T follicular helper cell (primary cell): ENCODE results near the gene COL20A1.

Experiments used
- DNase-seq: peaks from one replicate; pipeline ENCODE4 v3.0.0-alpha.2; 2020; ENCODE audit warnings: low read depth

The COL20A1 gene

DNA sequence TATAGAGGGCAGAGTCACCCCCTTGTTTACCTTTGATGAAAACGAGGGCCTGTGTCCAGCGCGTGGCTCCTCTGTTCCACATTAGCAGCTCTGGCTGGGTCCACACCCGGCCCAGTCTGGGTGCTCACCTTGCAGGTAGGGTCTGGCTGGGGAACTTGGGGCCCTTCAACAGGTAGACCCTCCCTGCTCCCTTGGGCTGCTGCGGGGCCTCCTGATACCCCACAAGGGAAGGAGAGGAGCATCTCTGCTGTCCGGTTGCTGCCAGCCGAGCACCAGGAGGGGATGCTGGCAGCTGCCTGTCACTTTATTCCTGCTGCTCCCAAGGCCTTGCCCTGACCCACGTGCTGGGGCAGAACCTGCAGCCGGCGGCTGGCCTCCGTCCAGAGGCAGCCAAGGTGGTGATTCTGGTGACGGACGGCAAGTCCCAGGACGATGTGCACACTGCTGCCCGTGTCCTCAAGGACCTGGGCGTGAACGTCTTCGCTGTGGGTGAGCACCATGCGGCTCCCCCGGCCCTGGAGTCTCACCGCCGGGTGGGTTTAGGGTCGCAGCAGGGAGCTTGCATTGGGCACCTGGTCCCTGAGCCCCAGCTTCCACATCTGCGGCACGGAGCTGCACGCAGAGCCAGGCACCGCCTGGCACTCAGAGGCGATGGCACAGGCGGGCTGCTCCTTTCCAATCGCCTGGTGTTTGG is 15.4 kb downstream of the COL20A1 start:
- no peak for DNase-seq

DNA sequence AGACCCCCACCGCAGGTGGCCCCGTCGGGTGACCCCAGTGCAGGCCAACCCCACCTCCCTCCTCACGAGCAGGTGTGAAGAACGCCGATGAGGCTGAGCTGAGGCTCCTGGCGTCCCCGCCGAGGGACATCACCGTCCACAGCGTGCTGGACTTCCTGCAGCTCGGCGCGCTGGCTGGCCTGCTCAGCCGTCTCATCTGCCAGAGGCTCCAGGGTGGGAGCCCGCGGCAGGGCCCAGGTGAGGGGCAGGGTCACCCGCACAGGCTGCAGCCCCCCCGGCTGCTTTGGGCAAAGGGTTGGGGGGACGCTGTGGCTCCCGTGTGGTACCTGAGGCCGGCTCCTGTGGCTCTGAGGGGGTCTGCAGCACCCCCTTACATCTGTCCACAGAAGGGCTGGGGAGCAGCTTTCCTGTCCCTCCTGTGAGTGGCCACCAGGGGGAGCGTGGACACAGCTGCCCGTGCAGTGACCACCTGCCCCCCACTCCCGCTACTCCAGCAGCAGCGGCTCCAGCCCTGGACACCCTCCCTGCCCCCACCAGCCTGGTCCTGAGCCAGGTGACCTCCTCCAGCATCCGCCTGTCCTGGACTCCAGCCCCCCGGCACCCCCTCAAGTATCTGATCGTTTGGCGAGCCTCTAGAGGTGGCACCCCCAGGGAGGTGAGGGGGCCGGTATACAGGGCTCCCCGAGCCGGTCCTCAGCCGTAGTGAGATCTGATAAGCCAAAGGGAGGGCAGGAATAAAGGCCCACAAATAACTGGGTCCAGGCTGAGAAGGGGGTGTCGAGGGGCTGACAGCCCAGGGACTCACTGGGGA is 16.5 kb downstream of the COL20A1 start:
- no peak for DNase-seq

DNA sequence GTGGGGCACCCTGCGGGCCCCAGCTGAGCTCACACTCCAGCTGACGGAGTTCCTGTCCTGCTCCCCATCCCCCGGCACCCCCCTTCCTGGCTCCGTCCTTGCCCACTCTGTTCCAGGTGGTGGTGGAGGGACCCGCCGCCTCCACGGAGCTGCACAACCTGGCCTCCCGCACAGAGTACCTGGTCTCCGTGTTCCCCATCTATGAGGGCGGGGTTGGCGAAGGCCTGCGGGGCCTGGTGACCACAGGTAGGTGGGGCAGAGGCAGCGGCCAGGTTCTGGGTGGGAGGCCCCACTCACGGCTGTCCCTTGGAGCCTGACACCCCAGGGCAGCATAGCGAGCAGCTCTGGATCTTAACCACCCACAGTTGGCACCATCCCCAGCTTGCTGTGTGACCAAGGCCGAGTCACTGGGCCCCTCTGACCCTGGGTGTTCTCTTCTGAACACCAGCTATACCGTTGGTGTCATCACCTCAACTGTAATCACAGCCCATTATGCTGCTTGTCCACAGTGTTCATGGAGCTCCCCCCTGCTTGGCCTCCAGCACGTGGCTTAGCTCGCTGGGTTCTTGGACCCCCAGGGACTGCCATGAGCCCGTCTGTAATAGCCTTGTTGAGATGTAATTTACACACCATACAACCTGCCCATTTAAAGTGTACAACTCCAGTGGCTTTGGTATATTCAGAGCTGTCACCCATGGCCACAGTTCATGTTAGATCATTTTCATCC is 17.4 kb downstream of the COL20A1 start:
- DNase-seq, result no peak

DNA sequence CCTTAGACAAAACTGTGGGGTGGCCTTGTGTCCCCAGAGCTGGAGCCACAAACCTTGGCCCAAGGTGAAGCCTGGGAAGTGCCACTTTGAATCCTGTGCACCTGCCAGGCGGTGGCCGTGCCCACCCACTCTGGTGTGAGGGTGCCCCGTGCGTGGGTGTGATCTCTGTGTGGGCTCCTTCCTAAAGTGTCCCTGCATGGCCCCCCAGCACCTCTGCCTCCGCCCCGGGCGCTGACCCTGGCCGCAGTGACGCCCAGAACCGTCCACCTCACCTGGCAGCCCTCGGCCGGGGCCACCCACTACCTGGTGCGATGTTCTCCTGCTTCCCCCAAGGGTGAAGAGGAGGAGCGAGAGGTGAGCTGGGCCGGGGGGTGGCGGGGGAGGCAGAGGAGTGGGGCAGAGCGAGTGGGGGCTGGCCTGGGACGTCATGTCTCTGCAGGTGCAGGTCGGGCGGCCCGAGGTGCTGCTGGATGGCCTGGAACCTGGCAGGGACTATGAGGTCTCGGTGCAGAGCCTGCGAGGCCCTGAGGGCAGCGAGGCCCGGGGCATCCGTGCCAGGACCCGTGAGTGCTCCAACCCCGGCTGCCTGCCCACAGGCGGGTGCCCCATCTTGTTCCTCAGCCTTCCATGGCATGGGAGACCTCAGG is 18.3 kb downstream of the COL20A1 start:
- DNase-seq, result no peak

DNA sequence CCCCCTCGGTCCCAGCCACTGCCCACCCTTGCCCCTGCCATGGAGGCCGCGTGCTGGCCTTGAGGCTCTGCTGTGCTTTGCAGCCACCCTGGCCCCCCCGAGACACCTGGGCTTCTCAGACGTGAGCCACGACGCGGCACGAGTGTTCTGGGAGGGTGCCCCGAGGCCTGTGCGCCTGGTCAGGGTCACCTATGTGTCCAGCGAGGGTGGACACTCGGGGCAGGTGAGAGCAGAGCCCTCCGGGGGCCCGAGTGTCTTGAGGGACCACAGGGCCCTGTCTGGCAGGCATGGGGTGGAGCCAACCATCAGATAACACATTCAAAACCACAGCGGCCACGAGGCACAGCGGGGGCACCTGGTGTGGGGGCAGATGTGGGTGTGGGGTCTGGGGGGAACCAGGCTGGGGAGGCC is 18.9 kb downstream of the COL20A1 start:
- no peak for DNase-seq

DNA sequence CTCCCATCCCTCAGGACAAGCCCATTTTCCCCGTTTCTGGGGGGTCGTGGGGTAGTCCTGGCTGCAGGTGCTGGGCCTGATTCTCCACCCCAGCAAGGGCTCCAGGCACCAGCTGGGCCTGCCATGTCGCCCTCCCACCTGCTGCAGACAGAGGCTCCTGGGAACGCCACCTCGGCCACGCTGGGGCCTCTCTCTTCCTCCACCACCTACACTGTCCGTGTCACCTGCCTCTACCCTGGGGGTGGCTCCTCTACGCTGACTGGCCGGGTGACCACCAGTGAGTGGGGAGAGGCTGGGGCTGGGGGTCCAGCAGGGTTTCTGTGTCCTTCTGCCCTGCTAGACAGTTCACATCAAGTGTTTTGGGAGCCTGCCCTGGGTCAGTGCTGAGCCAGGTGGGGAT is 19.3 kb downstream of the COL20A1 start:
- no peak for DNase-seq

DNA sequence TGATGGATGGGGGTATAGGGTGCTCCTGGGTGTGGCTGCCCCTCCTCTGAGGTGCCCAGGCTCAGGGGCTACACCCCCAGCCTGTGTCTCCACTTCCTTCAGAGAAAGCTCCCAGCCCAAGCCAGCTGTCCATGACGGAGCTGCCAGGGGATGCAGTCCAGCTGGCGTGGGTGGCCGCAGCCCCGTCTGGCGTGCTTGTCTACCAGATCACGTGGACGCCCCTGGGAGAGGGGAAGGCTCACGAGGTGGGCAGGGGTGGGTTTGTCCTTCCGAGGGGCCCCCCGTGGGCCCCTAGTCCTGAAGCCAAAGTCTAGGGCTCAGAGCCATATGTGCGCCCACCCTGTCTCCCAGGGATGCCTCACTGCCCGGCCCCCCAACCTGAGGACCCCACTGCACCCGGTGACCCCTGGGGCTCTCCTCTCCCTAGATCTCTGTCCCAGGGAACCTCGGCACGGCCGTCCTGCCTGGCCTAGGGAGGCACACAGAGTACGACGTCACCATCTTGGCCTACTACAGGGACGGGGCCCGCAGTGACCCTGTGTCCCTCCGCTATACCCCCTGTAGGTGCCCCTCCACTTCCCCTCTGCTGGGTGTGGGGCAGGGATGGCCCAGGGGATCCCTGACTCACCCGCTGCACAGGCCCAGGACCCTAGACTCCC is 19.8 kb downstream of the COL20A1 start:
- DNase-seq, result no peak

DNA sequence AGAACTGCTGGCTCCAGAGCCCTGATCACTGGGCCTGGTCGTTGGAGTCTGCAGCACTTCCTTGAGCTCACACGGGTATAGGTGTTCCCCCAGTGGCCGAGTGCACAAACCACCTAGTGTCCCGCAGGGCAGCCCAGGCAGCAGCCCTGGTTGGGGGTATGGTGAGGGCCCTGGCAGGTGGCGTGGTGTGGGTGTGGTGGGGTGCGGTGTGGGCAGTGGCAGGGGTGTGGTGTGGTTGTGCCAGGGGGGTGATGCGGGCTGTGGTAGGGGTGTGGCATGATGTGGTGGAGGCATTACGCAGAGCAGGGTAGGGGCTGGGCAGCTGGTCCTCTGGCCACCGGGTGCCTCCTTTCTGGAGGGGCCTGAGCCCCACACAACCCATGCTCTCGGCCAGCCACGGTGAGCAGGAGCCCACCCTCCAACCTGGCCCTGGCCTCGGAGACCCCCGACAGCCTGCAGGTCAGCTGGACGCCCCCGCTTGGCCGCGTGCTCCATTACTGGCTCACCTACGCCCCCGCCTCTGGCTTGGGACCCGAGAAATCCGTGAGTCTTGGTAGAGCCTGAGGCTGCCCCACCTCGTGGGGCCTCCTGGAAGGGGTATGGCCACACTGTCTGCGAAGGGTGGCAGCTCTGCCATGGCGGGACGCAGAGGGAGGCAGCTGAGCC is 20.5 kb downstream of the COL20A1 start:
- no peak for DNase-seq

DNA sequence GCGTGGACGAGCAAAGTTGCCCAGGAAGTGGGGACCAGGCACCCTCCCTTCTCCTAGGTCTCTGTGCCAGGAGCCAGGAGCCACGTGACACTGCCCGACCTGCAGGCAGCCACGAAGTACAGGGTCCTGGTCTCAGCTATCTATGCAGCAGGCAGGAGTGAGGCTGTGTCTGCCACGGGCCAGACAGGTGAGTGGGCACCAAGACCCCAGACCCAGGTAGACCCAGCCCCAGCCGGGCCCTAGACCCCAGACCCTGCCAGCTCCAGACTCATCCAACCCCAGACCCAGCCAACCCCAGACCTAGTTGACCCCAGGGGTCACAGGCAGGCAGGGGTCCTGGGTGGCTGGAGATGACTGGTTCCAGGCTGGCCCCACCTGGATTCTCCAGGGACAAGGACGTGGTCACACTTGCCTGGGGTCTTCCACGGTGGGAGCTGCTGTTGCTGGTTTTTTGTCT is 21.1 kb downstream of the COL20A1 start:
- no peak for DNase-seq

DNA sequence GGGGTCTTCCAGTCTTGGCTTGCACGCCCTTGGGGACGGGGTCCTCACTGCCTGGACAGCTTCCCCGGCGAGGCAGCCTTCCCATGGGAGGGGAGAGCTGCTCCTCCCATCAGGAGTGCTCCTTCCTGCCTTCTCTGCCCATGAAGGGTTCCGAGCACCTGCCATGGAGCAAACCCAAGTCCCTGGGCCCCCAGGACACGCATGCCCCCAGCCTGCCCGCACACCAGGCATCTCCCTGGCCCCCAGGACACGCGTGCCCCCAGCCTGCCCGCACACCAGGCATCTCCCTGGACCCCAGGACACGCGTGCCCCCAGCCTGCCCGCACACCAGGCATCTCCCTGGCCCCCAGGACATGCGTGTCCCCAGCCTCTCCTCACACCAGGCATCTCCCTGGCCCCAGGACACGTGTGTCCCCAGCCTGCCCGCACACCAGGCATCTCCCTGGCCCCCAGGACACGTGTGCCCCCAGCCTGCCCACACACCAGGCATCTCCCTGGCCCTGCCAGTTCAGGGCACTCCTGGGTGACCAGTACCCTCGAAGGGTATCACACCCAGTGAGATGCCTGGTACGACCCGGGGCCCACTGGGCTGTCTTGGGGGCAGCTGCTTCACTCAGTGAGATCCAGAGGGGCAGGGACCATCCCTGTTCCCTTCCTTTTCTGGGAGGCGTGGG is 21.7 kb downstream of the COL20A1 start:
- no peak for DNase-seq

DNA sequence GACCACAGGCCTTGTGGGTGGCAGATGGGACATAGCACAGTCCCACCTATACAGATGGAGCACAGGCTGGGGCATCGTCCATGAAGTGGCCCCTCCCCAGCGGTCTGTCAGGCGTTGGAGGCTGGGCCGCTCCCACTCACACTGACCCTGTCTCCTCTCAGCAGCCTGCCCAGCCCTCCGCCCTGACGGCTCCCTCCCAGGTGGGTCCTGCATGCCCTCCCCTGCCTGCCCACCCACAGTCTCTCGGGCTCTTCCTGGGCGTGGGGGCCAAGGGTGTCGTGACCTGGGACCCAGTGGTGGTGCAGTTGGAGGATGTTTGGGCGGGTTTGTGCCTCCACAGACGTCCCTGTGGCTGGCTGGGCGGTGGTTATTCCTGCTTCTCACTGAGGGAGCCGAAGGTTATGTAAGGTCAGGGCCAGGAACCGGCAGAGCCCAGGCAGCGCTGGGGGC is 22.3 kb downstream of the COL20A1 start:
- no peak for DNase-seq

DNA sequence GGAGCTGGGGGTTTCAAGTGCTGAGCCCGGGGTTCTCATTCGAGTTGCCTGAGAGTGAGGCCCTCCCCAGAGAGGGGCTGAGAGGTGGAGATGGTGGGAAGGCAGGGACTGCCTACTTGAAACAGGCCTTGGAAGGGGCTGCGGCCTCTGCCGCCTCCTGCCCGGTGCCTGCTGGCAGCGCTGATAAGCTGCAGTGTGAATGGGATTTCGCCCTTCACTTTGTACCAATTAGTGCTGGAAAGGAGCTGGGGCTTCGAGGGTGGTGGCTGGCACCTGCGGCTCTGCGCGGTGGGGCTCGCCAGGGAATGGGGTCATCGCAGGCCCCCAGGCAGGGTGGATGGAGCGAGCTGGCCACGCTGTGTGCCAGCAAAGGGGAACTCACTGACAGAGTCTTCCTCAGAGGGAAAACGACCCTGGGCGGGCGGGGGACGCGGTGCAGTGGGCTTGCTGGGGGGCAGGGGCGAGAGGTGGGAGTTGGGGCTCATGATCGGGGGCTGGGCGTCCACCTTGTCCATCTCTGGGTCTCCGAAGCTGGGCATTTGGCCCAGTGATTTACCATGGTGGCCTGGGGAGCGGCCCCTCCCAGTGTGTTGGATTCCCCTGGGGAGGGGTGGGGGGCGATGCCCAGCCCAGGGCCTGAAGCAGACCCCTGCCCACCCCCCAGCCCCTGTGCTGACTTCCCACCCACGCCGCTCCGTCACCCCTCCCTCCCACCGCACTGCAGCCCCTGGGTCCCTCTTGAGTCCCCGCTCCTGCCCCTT is 22.9 kb downstream of the COL20A1 start:
- DNase-seq, result no peak

DNA sequence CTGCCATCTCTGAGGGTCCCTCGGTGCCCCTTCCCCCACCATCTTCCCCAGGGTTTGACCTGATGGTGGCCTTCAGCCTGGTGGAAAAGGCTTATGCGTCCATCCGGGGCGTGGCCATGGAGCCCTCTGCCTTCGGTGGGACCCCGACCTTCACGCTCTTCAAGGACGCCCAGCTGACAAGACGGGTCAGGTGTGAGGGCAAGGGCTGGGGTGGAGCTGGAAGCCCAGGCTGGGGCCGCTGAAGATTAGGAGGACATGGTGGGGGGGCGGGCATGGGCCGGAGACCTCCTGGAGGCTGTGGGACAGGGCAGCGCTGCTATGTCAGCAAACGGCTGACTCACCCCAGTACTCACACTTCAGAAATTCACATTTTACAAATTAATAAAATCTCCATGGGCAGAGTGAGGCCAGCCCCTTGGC is 23.5 kb downstream of the COL20A1 start:
- DNase-seq, result no peak

DNA sequence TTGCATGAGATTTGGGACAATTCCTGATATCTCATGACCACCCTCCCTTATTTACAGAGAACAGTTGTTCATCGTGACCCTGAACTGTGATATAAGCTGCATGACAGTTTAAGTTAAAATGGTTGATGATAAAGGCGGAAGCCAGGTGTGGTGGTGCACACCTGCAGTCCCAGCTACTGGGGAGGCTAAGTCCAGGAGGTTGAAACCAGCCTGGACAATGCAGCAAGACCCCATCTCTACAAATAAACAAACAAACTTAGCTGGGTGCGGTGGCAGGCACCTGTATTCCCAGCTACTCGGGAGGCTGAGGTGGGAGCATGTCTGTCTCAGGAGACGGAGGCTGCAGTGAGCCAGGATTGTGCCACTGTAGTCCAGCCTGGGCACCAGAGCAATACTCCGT is 24.1 kb downstream of the COL20A1 start:
- DNase-seq, result no peak

DNA sequence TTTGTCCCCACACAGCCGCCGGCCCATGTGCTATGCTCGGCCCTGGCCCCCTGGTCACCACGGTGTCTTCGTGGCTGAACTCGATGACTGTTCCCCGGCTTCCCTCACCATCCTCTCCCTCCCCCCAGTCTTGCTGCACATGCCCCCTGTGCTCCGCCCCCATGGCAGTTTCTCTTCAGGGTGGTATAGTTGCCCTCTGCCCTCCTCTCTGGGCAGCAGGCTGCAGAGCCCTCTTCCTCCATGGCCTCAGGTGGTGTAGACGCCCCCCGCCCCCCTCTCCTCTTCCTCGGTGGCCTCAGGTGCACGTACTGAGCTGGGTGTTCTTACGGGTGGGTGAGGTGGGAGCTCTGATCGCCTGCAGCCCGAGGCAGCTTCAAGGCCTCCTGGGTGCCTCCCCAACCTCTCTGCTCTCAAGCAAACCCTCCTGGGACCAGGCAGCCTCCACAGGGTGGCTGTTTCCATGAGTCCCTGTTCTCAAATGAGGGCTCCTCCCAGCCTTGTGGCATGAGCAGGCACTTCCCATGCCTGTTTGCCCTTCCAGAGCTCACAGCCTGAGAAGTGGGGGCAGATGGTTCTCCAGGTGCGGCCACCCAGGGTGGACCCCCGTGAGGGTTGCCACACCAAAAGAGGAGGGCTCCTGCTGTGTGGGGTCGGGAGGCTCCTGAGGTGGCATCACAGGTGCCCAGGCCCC is 24.8 kb downstream of the COL20A1 start:
- no peak for DNase-seq

DNA sequence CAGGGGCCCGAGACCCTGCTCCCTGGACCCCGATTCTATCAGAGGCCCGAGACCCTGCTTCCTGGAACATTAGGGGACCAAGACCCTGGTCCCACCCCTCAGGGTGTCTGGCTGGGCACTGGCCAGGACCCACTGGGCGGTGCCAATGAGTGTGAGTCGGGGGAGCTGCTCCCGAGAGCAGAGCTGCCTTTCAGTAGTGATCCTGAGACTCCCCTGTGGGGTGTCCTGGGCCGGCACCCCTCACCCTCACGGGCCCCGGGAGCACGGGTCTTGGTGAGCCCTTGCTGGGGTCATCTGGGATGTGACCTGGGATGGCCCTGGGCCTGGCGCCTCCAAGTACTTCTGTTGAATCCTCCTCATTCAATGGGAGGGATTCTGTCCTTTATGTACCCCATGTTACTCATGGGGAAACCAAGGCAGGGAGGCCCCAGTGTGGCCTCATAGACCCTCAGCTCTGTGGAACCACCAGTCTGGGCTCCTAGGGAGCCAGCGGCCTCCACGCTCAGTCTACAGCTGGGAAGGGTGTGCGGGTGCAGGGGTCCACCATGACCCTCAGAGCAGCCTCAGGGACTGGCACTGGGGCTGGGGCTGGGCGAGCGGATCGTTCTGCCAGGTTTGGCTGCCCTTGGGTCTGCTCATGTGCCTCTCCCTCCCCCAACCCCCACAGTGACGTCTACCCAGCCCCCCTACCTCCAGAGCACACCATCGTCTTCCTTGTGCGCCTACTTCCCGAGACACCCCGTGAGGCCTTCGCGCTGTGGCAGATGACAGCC is 25.6 kb downstream of the COL20A1 start:
- no peak for DNase-seq

DNA sequence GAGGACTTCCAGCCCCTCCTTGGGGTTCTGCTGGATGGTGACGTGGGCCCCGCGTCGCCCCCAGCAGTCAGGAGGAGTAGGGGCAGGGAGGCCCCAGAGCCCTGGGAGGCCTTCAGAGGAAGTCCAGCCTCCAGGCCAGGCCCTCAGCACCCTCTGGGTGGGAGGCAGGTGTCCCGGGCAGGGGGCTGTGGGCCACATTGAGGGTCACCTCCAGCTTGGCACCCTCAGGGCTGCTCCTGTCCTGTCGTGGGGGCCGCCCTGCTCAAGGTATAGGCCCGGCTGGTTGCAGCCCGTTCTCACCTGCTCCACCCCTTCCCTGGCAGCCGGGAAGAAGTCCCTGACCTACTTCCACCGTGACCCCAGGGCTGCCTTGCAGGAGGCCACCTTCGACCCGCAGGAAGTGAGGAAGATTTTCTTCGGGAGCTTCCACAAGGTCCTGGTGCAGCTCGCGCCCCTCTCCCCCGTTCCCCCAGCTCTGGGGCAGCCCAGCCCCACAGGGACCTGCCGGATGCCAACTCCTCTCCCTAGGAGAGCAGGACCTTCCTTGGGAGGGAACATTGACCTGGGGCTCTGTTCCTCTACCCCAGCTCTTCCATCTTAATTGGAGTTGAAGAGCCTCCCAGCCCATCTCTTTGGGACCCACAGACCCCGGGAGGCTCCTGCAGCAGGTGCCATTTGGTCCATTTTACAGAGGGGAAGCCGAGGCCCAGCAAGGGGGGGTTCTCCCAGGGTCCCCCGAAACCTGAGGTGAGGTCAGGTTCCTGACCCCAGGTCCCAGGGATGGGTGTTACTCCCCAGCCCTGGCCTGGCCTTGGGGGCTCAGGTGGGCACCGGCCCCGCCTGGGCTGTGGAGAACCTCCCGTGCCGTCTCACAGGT is 26.4 kb downstream of the COL20A1 start:
- no peak for DNase-seq
